WTC11 (cell line): ENCODE results near the gene PRDM2.

Experiments used
- CREB1 ChIP-seq: sonication (generic); formaldehyde crosslinking; IDR thresholded peaks from 2 replicates; pipeline ENCODE4 v1.8.0; 2023; ENCODE audit warnings: mild to moderate bottlenecking, missing genetic modification reagents
- FOXK1 ChIP-seq: sonication (generic); formaldehyde crosslinking; IDR thresholded peaks from 2 replicates; pipeline ENCODE4 v1.8.0; 2022; ENCODE audit warnings: mild to moderate bottlenecking, moderate library complexity, missing genetic modification reagents
- GABPB1 ChIP-seq: sonication (generic); formaldehyde crosslinking; IDR thresholded peaks from 2 replicates; pipeline ENCODE4 v1.8.1; 2023; ENCODE audit warnings: mild to moderate bottlenecking, missing genetic modification reagents
- TF ChIP-seq, protein P1 (sequence below): sonication (generic); formaldehyde crosslinking; IDR thresholded peaks from 2 replicates; pipeline ENCODE4 v1.8.1; 2022; ENCODE audit warnings: missing genetic modification reagents, borderline replicate concordance

DNA sequence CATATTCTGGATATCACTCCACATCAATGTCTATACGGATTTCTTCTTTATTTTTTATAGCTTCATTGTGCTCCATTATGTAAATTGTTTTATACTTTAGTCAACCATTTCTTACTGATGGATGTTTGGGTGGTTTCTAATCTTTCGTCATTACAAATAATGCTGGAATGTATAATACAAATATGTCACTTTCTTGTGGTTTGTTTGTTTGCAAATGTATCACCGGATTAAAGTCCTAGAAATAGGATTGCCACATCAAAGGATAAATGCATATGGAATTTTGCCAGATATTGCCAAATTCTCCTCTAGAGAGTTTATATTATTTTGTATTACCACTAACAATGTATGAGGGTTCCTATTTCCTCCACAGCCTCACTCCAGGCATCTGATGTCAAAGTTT, 48.7 kb upstream of the PRDM2 start:
- TF ChIP-seq GABPB1 (CRISPR knock-in tag) = no peak
- TF ChIP-seq, protein P1, sequence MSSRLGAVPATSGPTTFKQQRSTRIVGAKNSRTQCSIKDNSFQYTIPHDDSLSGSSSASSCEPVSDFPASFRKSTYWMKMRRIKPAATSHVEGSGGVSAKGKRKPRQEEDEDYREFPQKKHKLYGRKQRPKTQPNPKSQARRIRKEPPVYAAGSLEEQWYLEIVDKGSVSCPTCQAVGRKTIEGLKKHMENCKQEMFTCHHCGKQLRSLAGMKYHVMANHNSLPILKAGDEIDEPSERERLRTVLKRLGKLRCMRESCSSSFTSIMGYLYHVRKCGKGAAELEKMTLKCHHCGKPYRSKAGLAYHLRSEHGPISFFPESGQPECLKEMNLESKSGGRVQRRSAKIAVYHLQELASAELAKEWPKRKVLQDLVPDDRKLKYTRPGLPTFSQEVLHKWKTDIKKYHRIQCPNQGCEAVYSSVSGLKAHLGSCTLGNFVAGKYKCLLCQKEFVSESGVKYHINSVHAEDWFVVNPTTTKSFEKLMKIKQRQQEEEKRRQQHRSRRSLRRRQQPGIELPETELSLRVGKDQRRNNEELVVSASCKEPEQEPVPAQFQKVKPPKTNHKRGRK (CRISPR knock-in tag) = no peak
- no peak for TF ChIP-seq CREB1 (CRISPR knock-in tag)
- no peak for TF ChIP-seq FOXK1 (CRISPR knock-in tag)
